GM12892 (cell line): ENCODE data around the gene TFF3.

Experiments
- POLR2AphosphoS5 ChIP-seq: IDR thresholded peaks from 2 replicates; pipeline ENCODE4 v1.6.1; 2011; ENCODE audit warnings: low read depth, low read length, control low read depth
- TAF1 ChIP-seq: IDR thresholded peaks from 2 replicates; pipeline ENCODE4 v1.6.1; 2011; ENCODE audit warnings: low read depth, mild to moderate bottlenecking, control low read depth, low read length, borderline replicate concordance

GRCh38 chr21:42282715-42283114 lies 32.5 kb downstream of the TFF3 start:
- TF ChIP-seq POLR2AphosphoS5 (no peak), TAF1 (no peak)
